Prostate gland (tissue), 2 donors: ENCODE results near the gene RAB11FIP5.

ENCODE experiments used
- POLR2A ChIP-seq: fragments of 450-650 bp; IDR thresholded peaks from one replicate; pipeline ENCODE4 v1.6.1; 2016; ENCODE audit warnings: antibody characterized with exemption, mild to moderate bottlenecking
- TF ChIP-seq, protein P1 (sequence below), 4 experiments: fragments of 200-600 bp in 2 of 4; fragments of 450-650 bp in 2 of 4; sonication (generic) in 2 of 4; IDR thresholded peaks; 1 replicate in 3 of 4; 2 replicates in 1 of 4; pipeline ENCODE4 v1.5.1; 2016 to 2019; ENCODE audit warnings: antibody characterized with exemption in 4 of 4, mild to moderate bottlenecking in 2 of 4, moderate library complexity in 2 of 4

GRCh38 chr2:73043276-73043675 is 69.5 kb downstream of the RAB11FIP5 start:
- no peak for TF ChIP-seq POLR2A
- TF ChIP-seq, protein P1, sequence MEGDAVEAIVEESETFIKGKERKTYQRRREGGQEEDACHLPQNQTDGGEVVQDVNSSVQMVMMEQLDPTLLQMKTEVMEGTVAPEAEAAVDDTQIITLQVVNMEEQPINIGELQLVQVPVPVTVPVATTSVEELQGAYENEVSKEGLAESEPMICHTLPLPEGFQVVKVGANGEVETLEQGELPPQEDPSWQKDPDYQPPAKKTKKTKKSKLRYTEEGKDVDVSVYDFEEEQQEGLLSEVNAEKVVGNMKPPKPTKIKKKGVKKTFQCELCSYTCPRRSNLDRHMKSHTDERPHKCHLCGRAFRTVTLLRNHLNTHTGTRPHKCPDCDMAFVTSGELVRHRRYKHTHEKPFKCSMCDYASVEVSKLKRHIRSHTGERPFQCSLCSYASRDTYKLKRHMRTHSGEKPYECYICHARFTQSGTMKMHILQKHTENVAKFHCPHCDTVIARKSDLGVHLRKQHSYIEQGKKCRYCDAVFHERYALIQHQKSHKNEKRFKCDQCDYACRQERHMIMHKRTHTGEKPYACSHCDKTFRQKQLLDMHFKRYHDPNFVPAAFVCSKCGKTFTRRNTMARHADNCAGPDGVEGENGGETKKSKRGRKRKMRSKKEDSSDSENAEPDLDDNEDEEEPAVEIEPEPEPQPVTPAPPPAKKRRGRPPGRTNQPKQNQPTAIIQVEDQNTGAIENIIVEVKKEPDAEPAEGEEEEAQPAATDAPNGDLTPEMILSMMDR (IDR thresholded peaks at IDR 0.05) = no peak
